Renal cortex interstitium (tissue), 11 donors: ENCODE results near the gene FDPS. TPM values are rescaled to one million over a fixed set of nuclear protein-coding genes. Genes with fewer than 3 reads are reported as not detected.
A peak's percentile ranks its signal among the peaks of the same experiment; 100 is the strongest.
"Not testable (repeated sequence)": the region's sequence is repeated elsewhere in the genome, so short reads cannot be mapped to it uniquely, and the experiment has no call there.

ENCODE experiments used
- DNase-seq, 11 donors: peaks; one replicate each; pipeline ENCODE4 v3.0.0-alpha.2; 2013; ENCODE audit warnings: low read depth in 9 of 11, low spot score in 4 of 11; ENCODE audit errors: extremely low read depth in 1 of 11
- polyA plus RNA-seq, 3 donors: library from polyadenylated mRNA; unstranded; fragments of 120-200 nt; gene quantifications; one replicate each; pipeline ENCODE4 v1.2.1, GENCODE V29; 2013; ENCODE audit not compliant: insufficient read length in 3 of 3

Gene FDPS
- polyA plus RNA-seq, 3 donors, result 169 to 212 (median 174) TPM

- peak; percentile 86 to 96 (median 92) for DNase-seq
These were observed 35.1 kb upstream of the FDPS start, which contains the start of gene CLK2 for GRCh38 chr1:155273343-155274245. Gene CLK2 (minus strand): TSS chr1:155273504. CDS start chr1:155270977, 2,527 bp downstream.

- peak; percentile 88 to 98 (median 96) for DNase-seq
These were observed 31.4 kb upstream of the FDPS start, which contains the start of gene HCN3 for GRCh38 chr1:155277070-155277901. Gene HCN3 (plus strand): TSS chr1:155277463. CDS start chr1:155277591, 128 bp downstream.

- DNase-seq, result peak in 8 of 11 donors; percentile 57 to 80 (median 64)
These were observed 30.6 kb upstream of the FDPS start for GRCh38 chr1:155277902-155278688.

- no peak for DNase-seq
These were observed 29.9 kb upstream of the FDPS start for GRCh38 chr1:155278689-155279160.

GRCh38 chr1:155279268-155279667 lies 29.4 kb upstream of the FDPS start:
- no peak for DNase-seq

- no peak for DNase-seq
These were observed 26.1 kb upstream of the FDPS start for GRCh38 chr1:155282488-155283091.

- no peak for DNase-seq
These were observed 24.2 kb upstream of the FDPS start for GRCh38 chr1:155284476-155284875.

GRCh38 chr1:155285063-155285462 lies 23.6 kb upstream of the FDPS start:
- DNase-seq, result no peak

GRCh38 chr1:155285631-155286044 lies 23.0 kb upstream of the FDPS start:
- no peak for DNase-seq

GRCh38 chr1:155286544-155286943 lies 22.1 kb upstream of the FDPS start:
- no peak for DNase-seq

GRCh38 chr1:155287987-155288543 lies 20.6 kb upstream of the FDPS start:
- no peak for DNase-seq

GRCh38 chr1:155291006-155291405 lies 17.7 kb upstream of the FDPS start:
- DNase-seq, result not testable (repeated sequence)

GRCh38 chr1:155293086-155293749 lies 15.4 kb upstream of the FDPS start:
- no peak for DNase-seq

GRCh38 chr1:155294520-155295182 lies 14.0 kb upstream of the FDPS start:
- no peak for DNase-seq

GRCh38 chr1:155295183-155295941 lies 13.3 kb upstream of the FDPS start:
- DNase-seq, result no peak

GRCh38 chr1:155295942-155296267 lies 12.8 kb upstream of the FDPS start:
- no peak for DNase-seq

- DNase-seq, result no peak
These were observed 12.0 kb upstream of the FDPS start for GRCh38 chr1:155296661-155297060.
